ENCODE results near the gene CTDP1. TPM values are rescaled to one million over a fixed set of nuclear protein-coding genes. Genes with fewer than 3 reads are reported as not detected.

CTDP1 gene
- total RNA-seq, 4 donors from 2014 or later: 12.3 to 21.8 (median 16.5) TPM

DNA sequence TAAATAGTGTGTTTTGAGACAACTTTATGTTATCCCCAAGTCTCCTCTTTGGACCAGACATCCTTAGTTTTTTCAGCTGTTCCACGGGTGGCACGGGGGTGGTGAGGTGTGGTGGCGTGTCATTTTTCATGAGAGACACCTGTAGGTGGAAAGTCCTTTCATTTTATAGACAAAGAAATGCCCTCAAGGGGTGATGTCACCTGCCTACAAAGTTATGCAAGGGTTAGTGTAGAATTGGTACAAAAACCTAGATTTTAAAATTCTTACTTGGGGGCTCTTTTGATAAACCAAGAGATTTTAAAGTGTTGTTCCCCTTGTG lies 15.3 kb downstream of the CTDP1 start:
- Histone ChIP-seq H3K27me3 (no peaks in the 10 kb centered on the region), H3K9me3 (no peaks in the 10 kb centered on the region), H3K27ac (no peak overlapping the region), H3K4me1 (no peaks in the 10 kb centered on the region), H3K36me3 (peaks cover 0 to 36% of the 10 kb centered on the region in 2 donors), H3K4me3 (no peak overlapping the region)
- TF ChIP-seq POLR2A (IDR thresholded peaks at IDR 0.05): no peak
- TF ChIP-seq, protein P1, sequence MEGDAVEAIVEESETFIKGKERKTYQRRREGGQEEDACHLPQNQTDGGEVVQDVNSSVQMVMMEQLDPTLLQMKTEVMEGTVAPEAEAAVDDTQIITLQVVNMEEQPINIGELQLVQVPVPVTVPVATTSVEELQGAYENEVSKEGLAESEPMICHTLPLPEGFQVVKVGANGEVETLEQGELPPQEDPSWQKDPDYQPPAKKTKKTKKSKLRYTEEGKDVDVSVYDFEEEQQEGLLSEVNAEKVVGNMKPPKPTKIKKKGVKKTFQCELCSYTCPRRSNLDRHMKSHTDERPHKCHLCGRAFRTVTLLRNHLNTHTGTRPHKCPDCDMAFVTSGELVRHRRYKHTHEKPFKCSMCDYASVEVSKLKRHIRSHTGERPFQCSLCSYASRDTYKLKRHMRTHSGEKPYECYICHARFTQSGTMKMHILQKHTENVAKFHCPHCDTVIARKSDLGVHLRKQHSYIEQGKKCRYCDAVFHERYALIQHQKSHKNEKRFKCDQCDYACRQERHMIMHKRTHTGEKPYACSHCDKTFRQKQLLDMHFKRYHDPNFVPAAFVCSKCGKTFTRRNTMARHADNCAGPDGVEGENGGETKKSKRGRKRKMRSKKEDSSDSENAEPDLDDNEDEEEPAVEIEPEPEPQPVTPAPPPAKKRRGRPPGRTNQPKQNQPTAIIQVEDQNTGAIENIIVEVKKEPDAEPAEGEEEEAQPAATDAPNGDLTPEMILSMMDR (IDR thresholded peaks at IDR 0.05 in 4 of 5, conservative IDR thresholded peaks at IDR 0.05 in 1 of 5): no peak
- intact Hi-C loops (cut with DNase I; ENCODE audit: low total_unique reads): no loop called here
- ATAC-seq: no peak
- in situ Hi-C loops (cut with MboI; ENCODE audit: low sequenced_read_pairs in 4 of 4): no loop called here
- DNase-seq: no peak

DNA sequence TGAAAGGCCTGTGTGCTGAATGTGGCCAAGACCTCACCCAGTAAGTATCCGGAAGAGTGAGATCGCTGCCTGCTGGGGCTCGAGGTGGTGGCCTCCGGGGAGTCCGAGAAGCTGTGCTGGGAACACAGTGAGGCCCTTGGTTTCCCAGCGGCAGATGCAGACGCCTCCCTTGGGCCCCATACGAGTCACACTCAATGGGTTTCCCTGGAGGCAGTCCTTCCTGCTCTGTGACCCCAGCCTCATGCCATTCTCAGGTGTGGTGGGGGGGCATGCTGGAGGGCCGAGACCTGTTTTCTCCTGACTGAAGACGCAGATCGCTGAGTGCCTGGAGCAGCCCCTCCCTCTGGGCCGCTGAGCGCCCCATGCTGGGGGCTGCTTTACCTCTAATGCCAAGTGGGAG lies 15.7 kb downstream of the CTDP1 start:
- intact Hi-C loops (cut with DNase I; ENCODE audit: low total_unique reads) (no loop called here), in situ Hi-C loops (cut with MboI; ENCODE audit: low sequenced_read_pairs in 4 of 4) (no loop called here)
- TF ChIP-seq, protein P1 (IDR thresholded peaks at IDR 0.05 in 4 of 5, conservative IDR thresholded peaks at IDR 0.05 in 1 of 5): no peak
- no peak for TF ChIP-seq POLR2A (IDR thresholded peaks at IDR 0.05)
- DNase-seq (no peak), ATAC-seq (no peak)
- Histone ChIP-seq H3K27me3 (no peaks in the 10 kb centered on the region), H3K9me3 (no peaks in the 10 kb centered on the region), H3K4me1 (no peaks in the 10 kb centered on the region), H3K27ac (no peak overlapping the region), H3K4me3 (no peak overlapping the region), H3K36me3 (peaks cover 0 to 40% of the 10 kb centered on the region in 2 donors)

DNA sequence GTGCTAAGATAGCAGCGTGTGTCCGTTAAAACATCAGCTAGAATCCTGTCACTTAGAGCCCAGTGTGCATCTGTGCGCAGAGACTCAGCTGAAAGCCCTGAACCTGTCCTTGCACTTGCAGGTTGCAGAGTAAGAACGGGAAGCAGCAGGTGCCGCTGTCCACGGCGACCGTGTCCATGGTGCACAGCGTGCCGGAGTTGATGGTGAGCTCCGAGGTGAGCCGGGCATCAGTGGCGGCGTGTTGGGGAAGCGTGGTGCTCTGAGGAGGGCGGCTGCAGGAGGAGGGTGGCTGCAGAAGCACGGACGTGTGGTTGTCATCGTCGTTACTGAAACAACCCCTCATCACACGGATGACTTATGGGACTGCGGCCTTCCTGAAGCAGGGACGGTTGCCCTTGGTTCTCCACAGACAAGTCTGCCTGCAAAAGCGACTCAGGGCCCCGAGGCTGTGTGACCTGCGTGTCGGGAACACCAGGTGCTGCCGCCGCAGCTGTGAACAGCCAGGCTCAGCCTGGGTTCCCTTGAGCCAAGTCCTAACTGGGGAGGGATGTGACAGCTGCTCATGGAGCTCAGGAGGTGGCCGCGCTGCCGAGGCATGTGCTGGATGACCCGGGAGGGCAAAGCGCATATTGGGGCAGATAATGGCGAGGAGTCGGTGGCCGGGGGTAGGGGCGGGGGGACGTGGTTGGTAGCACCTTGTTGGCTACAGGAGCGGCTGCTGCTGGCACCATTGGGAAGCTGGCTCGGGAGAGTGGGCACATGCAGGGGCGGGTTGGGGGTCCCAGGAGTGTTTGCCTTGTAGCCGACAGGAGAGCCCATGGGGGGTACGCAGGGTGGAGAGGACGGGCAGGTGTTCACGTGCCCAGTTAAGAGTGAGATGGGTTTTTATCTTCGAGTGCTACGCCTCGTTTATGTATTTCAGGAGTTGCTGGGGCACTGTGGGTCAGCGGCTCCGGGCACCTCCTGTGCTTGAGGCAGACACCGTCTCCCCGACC lies 16.6 kb downstream of the CTDP1 start:
- peaks cover 0 to 48% of the 10 kb centered on the region in 2 donors for H3K36me3 ChIP-seq
- H3K9me3 ChIP-seq: no peaks in the 10 kb centered on the region
- H3K27me3 ChIP-seq: no peaks in the 10 kb centered on the region
- DNase-seq: no peak
- in situ Hi-C loops (cut with MboI; ENCODE audit: low sequenced_read_pairs in 4 of 4) (no loop called here), intact Hi-C loops (cut with DNase I; ENCODE audit: low total_unique reads) (no loop called here)
- H3K4me1 ChIP-seq: no peaks in the 10 kb centered on the region
- no peak overlapping the region for H3K27ac ChIP-seq
- no peak for TF ChIP-seq POLR2A (IDR thresholded peaks at IDR 0.05)
- TF ChIP-seq, protein P1 (IDR thresholded peaks at IDR 0.05 in 4 of 5, conservative IDR thresholded peaks at IDR 0.05 in 1 of 5): no peak
- no peak overlapping the region for H3K4me3 ChIP-seq
- no peak for ATAC-seq

DNA sequence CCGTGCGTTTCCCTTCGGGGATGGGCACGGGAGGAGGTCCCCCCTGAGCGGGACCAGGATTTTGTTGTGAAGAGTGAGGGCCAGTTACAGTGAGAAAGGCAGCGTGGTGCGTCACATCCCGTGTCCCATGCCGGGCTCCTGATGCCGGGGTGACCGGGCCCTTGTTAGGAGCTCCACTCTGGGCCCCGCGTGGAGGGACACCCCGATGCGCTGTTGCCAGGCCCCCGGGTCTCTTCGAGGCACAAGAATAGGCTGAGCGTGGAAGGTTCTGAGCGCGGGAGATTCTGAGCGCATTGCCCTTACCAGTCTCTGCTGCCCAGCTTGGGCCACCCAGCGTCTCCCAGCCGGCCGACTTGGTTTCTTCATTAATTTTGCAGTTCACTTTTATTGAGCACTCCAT lies 17.6 kb downstream of the CTDP1 start:
- no peaks in the 10 kb centered on the region for H3K27me3 ChIP-seq
- H3K4me3 ChIP-seq: no peak overlapping the region
- H3K9me3 ChIP-seq: no peaks in the 10 kb centered on the region
- H3K36me3 ChIP-seq: peaks cover 0 to 48% of the 10 kb centered on the region in 2 donors
- intact Hi-C loops (cut with DNase I; ENCODE audit: low total_unique reads): no loop called here
- no peak for DNase-seq
- in situ Hi-C loops (cut with MboI; ENCODE audit: low sequenced_read_pairs in 4 of 4): no loop called here
- no peak overlapping the region for H3K27ac ChIP-seq
- H3K4me1 ChIP-seq: no peaks in the 10 kb centered on the region
- TF ChIP-seq POLR2A (IDR thresholded peaks at IDR 0.05): no peak
- TF ChIP-seq, protein P1 (IDR thresholded peaks at IDR 0.05 in 4 of 5, conservative IDR thresholded peaks at IDR 0.05 in 1 of 5): no peak
- ATAC-seq: no peak

Data from gastrocnemius medialis (tissue), 4 donors.